GM18520 (cell line): ENCODE measurements around the gene MYADML2.
"Not testable (repeated sequence)": the region's sequence is repeated elsewhere in the genome, so short reads cannot be mapped to it uniquely, and the experiment has no call there.

Source experiments
- ATAC-seq: cut with Tn5 transposase; IDR thresholded peaks from one replicate; pipeline ENCODE4 v1.9.1; 2021; ENCODE audit not compliant: unreplicated experiment

MYADML2 gene

GRCh38 chr17:81947189-81947588 is at the start of gene MYADML2:
Gene MYADML2, minus strand, starts transcription at chr17:81947233. Its CDS starts 5,492 bp downstream, at chr17:81941741.
- no peak for ATAC-seq

GRCh38 chr17:81996232-81996756 is 49.3 kb upstream of the MYADML2 start:
- no peak for ATAC-seq

- ATAC-seq, result no peak
Measured at GRCh38 chr17:81995463-81996231, 48.6 kb upstream of the MYADML2 start.

- ATAC-seq, result no peak
Measured at GRCh38 chr17:81994593-81995462, 47.8 kb upstream of the MYADML2 start.

GRCh38 chr17:81993729-81994592 is 46.9 kb upstream of the MYADML2 start:
- no peak for ATAC-seq

- no peak for ATAC-seq
Measured at GRCh38 chr17:81992306-81993102, 45.5 kb upstream of the MYADML2 start.

- no peak for ATAC-seq
Measured at GRCh38 chr17:81991684-81992305, 44.8 kb upstream of the MYADML2 start.

- ATAC-seq, result no peak
Measured at GRCh38 chr17:81990836-81991683, 44.0 kb upstream of the MYADML2 start.

GRCh38 chr17:81987161-81987770 is 40.2 kb upstream of the MYADML2 start:
- ATAC-seq, result no peak

GRCh38 chr17:81986606-81987005 is 39.6 kb upstream of the MYADML2 start:
- no peak for ATAC-seq

GRCh38 chr17:81984773-81985410 is 37.9 kb upstream of the MYADML2 start:
- no peak for ATAC-seq

GRCh38 chr17:81983639-81984373 is 36.8 kb upstream of the MYADML2 start:
- no peak for ATAC-seq

GRCh38 chr17:81983011-81983638 is 36.1 kb upstream of the MYADML2 start:
- ATAC-seq, result no peak

- ATAC-seq, result not testable (repeated sequence)
Measured at GRCh38 chr17:81981511-81981910, 34.5 kb upstream of the MYADML2 start.

- no peak for ATAC-seq
Measured at GRCh38 chr17:81980707-81981343, 33.8 kb upstream of the MYADML2 start.

- ATAC-seq, result no peak
Measured at GRCh38 chr17:81980122-81980521, 33.1 kb upstream of the MYADML2 start.
